Hepatocyte (in vitro differentiated cells): Measurements from ENCODE around the gene NPB. TPM values are rescaled to one million over a fixed set of nuclear protein-coding genes. Genes with fewer than 3 reads are reported as not detected.

Source experiments
- DNase-seq: peaks from one replicate; pipeline ENCODE4 v3.0.0-alpha.2; 2016; ENCODE audit warnings: low spot score
- H2AFZ ChIP-seq: fragments of 200-600 bp; sonication (generic); 2 replicates; pipeline ENCODE4 v1.6.0; 2016; ENCODE audit warnings: antibody characterized with exemption, mild to moderate bottlenecking
- H3K27ac ChIP-seq: fragments of 200-600 bp; sonication (generic); 2 replicates; pipeline ENCODE4 v1.5.1; 2016; ENCODE audit warnings: mild to moderate bottlenecking
- H3K27me3 ChIP-seq: fragments of 200-600 bp; sonication (generic); 2 replicates; pipeline ENCODE4 v1.6.1; 2016
- H3K36me3 ChIP-seq: fragments of 200-600 bp; sonication (generic); replicated peaks from 2 replicates; pipeline ENCODE4 v1.5.1; 2016; ENCODE audit warnings: low read depth; ENCODE audit not compliant: insufficient read depth
- H3K4me1 ChIP-seq: fragments of 200-600 bp; sonication (generic); 2 replicates; pipeline ENCODE4 v1.5.1; 2016; ENCODE audit warnings: mild to moderate bottlenecking, moderate library complexity; ENCODE audit not compliant: insufficient read depth
- H3K4me2 ChIP-seq: fragments of 200-600 bp; sonication (generic); 2 replicates; pipeline ENCODE4 v1.6.0; 2016
- H3K4me3 ChIP-seq: fragments of 200-600 bp; sonication (generic); 2 replicates; pipeline ENCODE4 v1.5.1; 2016; ENCODE audit warnings: mild to moderate bottlenecking
- H3K79me2 ChIP-seq: fragments of 200-600 bp; sonication (generic); 2 replicates; pipeline ENCODE4 v1.6.0; 2017; ENCODE audit warnings: mild to moderate bottlenecking
- H3K9me2 ChIP-seq: fragments of 200-600 bp; sonication (generic); replicated peaks from 2 replicates; pipeline ENCODE4 v1.6.0; 2017; ENCODE audit warnings: mild to moderate bottlenecking; ENCODE audit not compliant: insufficient read depth
- H3K9me3 ChIP-seq: fragments of 200-600 bp; sonication (generic); 2 replicates; pipeline ENCODE4 v1.5.1; 2016; ENCODE audit warnings: low read depth, mild to moderate bottlenecking
- H4K20me1 ChIP-seq: fragments of 200-600 bp; sonication (generic); 2 replicates; pipeline ENCODE4 v1.6.0; 2016; ENCODE audit warnings: mild to moderate bottlenecking; ENCODE audit not compliant: insufficient read depth, poor library complexity, severe bottlenecking
- CTCF ChIP-seq: fragments of 200-600 bp; sonication (generic); IDR thresholded peaks from 2 replicates; pipeline ENCODE4 v1.5.1; 2016; ENCODE audit warnings: antibody characterized with exemption, mild to moderate bottlenecking; ENCODE audit not compliant: poor library complexity
- EZH2 ChIP-seq: fragments of 200-600 bp; sonication (generic); IDR thresholded peaks from 2 replicates; pipeline ENCODE4 v1.6.1; 2016; ENCODE audit warnings: antibody characterized with exemption, mild to moderate bottlenecking, borderline replicate concordance
- EZH2phosphoT487 ChIP-seq: fragments of 200-600 bp; sonication (generic); IDR thresholded peaks from one replicate; pipeline ENCODE4 v1.6.1; 2018; ENCODE audit warnings: antibody characterized with exemption, mild to moderate bottlenecking, low read depth, moderate library complexity; ENCODE audit not compliant: unreplicated experiment, severe bottlenecking
- WGBS: methylation state at CpG from one replicate; pipeline ENCODE4 v1.1.6; 2016; ENCODE audit warnings: low lambda C conversion rate; ENCODE audit errors: missing lambda C conversion rate; 5-methylcytosine and 5-hydroxymethylcytosine counted together
- polyA plus RNA-seq: library from polyadenylated mRNA; unstranded; fragments of >200 nt; fragmentation: Nextera tagmentation; extraction: Ambion mirVana; gene quantifications from 2 replicates; pipeline ENCODE4 v1.2.1, GENCODE V29; 2016
- total RNA-seq: library from RNA; depleted of rRNA; stranded (reverse); fragments of >200 nt; gene quantifications from 2 replicates; pipeline ENCODE4 v1.2.3, GENCODE V29; 2014

Gene NPB
- total and polyA plus RNA-seq, 2 experiments from 2014 or later = 0.47 to 2.2 TPM

- peak overlapping the region; percentile 92 for H3K4me2 ChIP-seq
- no peaks in the 10 kb centered on the region for H4K20me1 ChIP-seq
- H3K27ac ChIP-seq = peak overlapping the region; percentile 93
- DNase-seq = peak; percentile 50
- H2AFZ ChIP-seq = no peak overlapping the region
- WGBS = 27% methylated on average over 33 of the region's 69 CpGs
- peaks cover 6% of the 10 kb centered on the region for H3K4me1 ChIP-seq
- H3K27me3 ChIP-seq = no peaks in the 10 kb centered on the region
- H3K9me3 ChIP-seq = no peaks in the 10 kb centered on the region
- no peaks in the 10 kb centered on the region for H3K36me3 ChIP-seq
- peaks cover 55% of the 10 kb centered on the region for H3K79me2 ChIP-seq
- peak overlapping the region; percentile 87 for H3K4me3 ChIP-seq
- TF ChIP-seq CTCF = no peak
- TF ChIP-seq EZH2 = no peak
- TF ChIP-seq EZH2phosphoT487 = no peak
- no peaks in the 10 kb centered on the region for H3K9me2 ChIP-seq
These were observed 11.4 kb upstream of the NPB start for GRCh38 chr17:81890447-81891302.

- Histone ChIP-seq H3K4me2 (peak overlapping the region; percentile 92), H3K79me2 (peaks cover 55% of the 10 kb centered on the region)
- DNase-seq = no peak
These were observed 10.8 kb upstream of the NPB start for GRCh38 chr17:81891303-81891552.

GRCh38 chr17:81895400-81895799 lies 6.6 kb upstream of the NPB start:
- no peaks in the 10 kb centered on the region for H3K36me3 ChIP-seq
- H3K27me3 ChIP-seq = no peaks in the 10 kb centered on the region
- no peak for TF ChIP-seq CTCF
- no peak for TF ChIP-seq EZH2phosphoT487
- no peak for TF ChIP-seq EZH2
- no peak overlapping the region for H3K27ac ChIP-seq
- H3K9me3 ChIP-seq = no peaks in the 10 kb centered on the region
- H3K9me2 ChIP-seq = no peaks in the 10 kb centered on the region
- H3K4me2 ChIP-seq = no peak overlapping the region
- H3K4me1 ChIP-seq = peaks cover 1% of the 10 kb centered on the region
- peaks cover 22% of the 10 kb centered on the region for H3K79me2 ChIP-seq
- no peak overlapping the region for H3K4me3 ChIP-seq
- no peak for DNase-seq
- no peak overlapping the region for H2AFZ ChIP-seq
- no peaks in the 10 kb centered on the region for H4K20me1 ChIP-seq
- 92% methylated on average over 11 of the region's 11 CpGs for WGBS

More at GRCh38 chr17:81891303-81891552, 10.8 kb upstream of the NPB start:
- H3K4me3 ChIP-seq = peak overlapping the region; percentile 87
- no peaks in the 10 kb centered on the region for H3K36me3 ChIP-seq
- no peak overlapping the region for H2AFZ ChIP-seq
- H4K20me1 ChIP-seq = no peaks in the 10 kb centered on the region
- H3K27me3 ChIP-seq = no peaks in the 10 kb centered on the region
- no peak for TF ChIP-seq EZH2
- 4% methylated on average over 35 of the region's 40 CpGs for WGBS
- no peaks in the 10 kb centered on the region for H3K9me2 ChIP-seq
- H3K4me1 ChIP-seq = peaks cover 6% of the 10 kb centered on the region
- peak overlapping the region; percentile 93 for H3K27ac ChIP-seq
- no peaks in the 10 kb centered on the region for H3K9me3 ChIP-seq

- Histone ChIP-seq H4K20me1 (peaks cover 3% of the 10 kb centered on the region), H2AFZ (no peak overlapping the region), H3K4me3 (no peak overlapping the region), H3K36me3 (no peaks in the 10 kb centered on the region), H3K4me2 (no peak overlapping the region), H3K27me3 (no peaks in the 10 kb centered on the region), H3K27ac (no peak overlapping the region), H3K4me1 (peaks cover 11% of the 10 kb centered on the region), H3K9me2 (no peaks in the 10 kb centered on the region), H3K79me2 (peaks cover 3% of the 10 kb centered on the region), H3K9me3 (no peaks in the 10 kb centered on the region)
- WGBS = 83% methylated on average over 19 of the region's 19 CpGs
- no peak for DNase-seq
- TF ChIP-seq EZH2 = no peak
- no peak for TF ChIP-seq CTCF
- no peak for TF ChIP-seq EZH2phosphoT487
These were observed 3.8 kb upstream of the NPB start for GRCh38 chr17:81898029-81898866.
